Measurements from ENCODE around the gene AIM2. TPM values are rescaled to one million over a fixed set of nuclear protein-coding genes. Genes with fewer than 3 reads are reported as not detected.
"Not testable (repeated sequence)": the region's sequence is repeated elsewhere in the genome, so short reads cannot be mapped to it uniquely, and the experiment has no call there.

Gene AIM2
- total RNA-seq, 4 donors from 2014 or later, result not detected

DNA sequence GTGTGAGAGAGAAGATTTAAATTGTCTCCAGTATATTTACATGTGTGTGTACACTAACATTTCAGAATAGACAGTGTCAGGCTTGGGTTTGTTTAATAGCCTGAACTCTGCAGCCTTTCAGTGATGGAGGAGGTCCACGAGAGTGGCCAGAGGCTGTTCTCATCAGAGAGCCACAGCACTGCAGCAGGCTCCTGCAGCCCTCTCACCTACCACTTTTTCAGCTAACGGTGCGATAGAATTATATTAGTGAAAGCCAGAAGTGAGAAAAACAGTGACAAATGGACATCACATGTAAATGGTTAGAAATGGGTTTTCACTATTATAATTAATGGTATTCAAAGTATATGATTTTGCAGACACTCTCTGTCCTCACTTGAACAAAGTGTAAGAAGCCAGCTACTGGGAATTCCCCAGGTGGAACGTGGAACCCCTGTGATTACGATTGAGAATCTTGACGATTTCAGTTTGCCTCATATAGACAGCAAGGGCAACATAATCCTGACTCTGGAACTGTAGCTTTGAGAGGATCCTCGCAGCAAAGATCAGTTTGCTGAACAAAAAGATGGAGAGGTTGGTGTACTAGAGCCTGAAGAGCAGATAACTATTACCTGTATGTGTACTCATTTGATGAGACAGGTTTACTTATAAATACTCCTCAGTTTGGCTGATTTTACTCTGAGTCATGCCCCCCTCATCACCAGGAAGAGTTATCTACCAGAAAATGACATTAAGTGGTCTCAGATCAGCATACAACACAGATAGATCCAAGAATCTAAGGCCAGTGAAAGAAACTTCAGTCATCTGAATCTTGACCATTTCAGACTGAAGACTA lies 35.5 kb downstream of the AIM2 start:
- H3K27ac ChIP-seq, result no peak overlapping the region
- DNase-seq (no peak), ATAC-seq (no peak)
- intact Hi-C loops (cut with DNase I; ENCODE audit: low total_unique reads), result no loop called here
- no peak overlapping the region for H3K4me3 ChIP-seq
- H3K4me1 ChIP-seq, result no peaks in the 10 kb centered on the region
- H3K9me3 ChIP-seq, result no peaks in the 10 kb centered on the region
- no peak for TF ChIP-seq CTCF (IDR thresholded peaks at IDR 0.05 in 4 of 5, conservative IDR thresholded peaks at IDR 0.05 in 1 of 5)
- TF ChIP-seq POLR2A (IDR thresholded peaks at IDR 0.05), result no peak
- no peaks in the 10 kb centered on the region for H3K27me3 ChIP-seq
- in situ Hi-C loops (cut with MboI; ENCODE audit: low sequenced_read_pairs in 4 of 4), result no loop called here
- H3K36me3 ChIP-seq, result no peaks in the 10 kb centered on the region

- H3K36me3 ChIP-seq, result no peaks in the 10 kb centered on the region
- no peaks in the 10 kb centered on the region for H3K9me3 ChIP-seq
- TF ChIP-seq CTCF (IDR thresholded peaks at IDR 0.05 in 4 of 5, conservative IDR thresholded peaks at IDR 0.05 in 1 of 5) (no peak), POLR2A (IDR thresholded peaks at IDR 0.05) (no peak)
- no peak for DNase-seq
- intact Hi-C loops (cut with DNase I; ENCODE audit: low total_unique reads), result no loop called here
- no peaks in the 10 kb centered on the region for H3K27me3 ChIP-seq
- in situ Hi-C loops (cut with MboI; ENCODE audit: low sequenced_read_pairs in 4 of 4), result no loop called here
- no peak for ATAC-seq
- H3K4me1 ChIP-seq, result no peaks in the 10 kb centered on the region
- no peak overlapping the region for H3K4me3 ChIP-seq
- H3K27ac ChIP-seq, result no peak overlapping the region
Observed at GRCh38 chr1:159040206-159040605, 36.4 kb downstream of the AIM2 start.

DNA sequence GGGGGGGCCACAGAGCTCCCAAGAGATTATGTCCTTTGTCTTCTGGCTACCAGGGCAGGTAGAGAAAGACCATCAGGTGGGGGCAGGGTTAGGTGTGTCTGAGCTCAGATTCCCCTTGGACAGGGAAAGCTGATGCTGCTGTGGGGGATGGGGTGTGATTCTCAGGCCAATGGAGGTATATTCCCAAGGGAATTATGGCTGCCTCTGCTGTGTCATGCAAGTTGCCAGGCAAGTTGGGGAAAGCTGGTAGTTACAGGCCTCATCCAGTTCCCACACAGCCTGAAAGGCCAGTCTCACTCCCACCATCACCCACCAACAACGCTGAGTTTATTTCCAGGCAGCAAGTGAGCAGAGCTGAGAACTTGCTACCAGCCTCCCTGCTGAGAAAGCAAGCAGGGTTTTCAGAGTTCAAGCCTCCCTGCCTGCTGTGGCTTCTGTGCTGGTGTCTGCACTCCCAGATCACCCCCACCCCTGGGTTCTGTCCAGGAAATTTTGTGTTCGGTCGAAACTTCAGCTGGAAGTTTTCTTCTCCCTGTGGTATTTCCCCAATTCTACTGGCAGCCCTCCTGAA lies 45.6 kb downstream of the AIM2 start:
- peaks cover 0 to 9% of the 10 kb centered on the region in 2 donors for H3K4me1 ChIP-seq
- peaks cover 0 to 8% of the 10 kb centered on the region in 2 donors for H3K36me3 ChIP-seq
- H3K9me3 ChIP-seq, result no peaks in the 10 kb centered on the region
- in situ Hi-C loops (cut with MboI; ENCODE audit: low sequenced_read_pairs in 4 of 4) (no loop called here), intact Hi-C loops (cut with DNase I; ENCODE audit: low total_unique reads) (no loop called here)
- H3K27me3 ChIP-seq, result no peaks in the 10 kb centered on the region
- no peak for ATAC-seq
- TF ChIP-seq POLR2A (IDR thresholded peaks at IDR 0.05) (no peak), CTCF (IDR thresholded peaks at IDR 0.05 in 4 of 5, conservative IDR thresholded peaks at IDR 0.05 in 1 of 5) (no peak)
- no peak overlapping the region for H3K4me3 ChIP-seq
- H3K27ac ChIP-seq, result no peak overlapping the region
- no peak for DNase-seq

DNA sequence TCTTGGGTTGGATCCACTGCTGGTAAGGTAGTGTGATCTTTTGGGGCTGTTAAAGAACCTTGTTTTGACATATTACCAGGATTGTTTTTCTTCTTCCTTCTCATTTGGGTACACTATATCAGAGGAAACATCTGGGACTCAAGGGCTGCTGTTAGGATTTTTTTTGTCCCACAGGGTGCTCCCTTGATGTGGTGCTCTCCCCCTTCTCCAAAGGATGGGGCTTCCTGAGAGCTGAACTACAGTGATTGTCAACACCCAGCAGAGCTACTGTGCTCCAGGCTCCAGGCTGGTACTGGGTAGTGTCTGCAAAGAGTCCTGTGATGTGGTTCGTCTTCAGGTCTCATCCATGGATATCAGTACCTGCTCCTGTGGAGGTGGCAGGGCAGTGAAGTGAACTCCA lies 46.3 kb downstream of the AIM2 start:
- in situ Hi-C loops (cut with MboI; ENCODE audit: low sequenced_read_pairs in 4 of 4), result no loop called here
- H3K27me3 ChIP-seq, result no peaks in the 10 kb centered on the region
- DNase-seq (no peak), ATAC-seq (no peak)
- peaks cover 0 to 8% of the 10 kb centered on the region in 2 donors for H3K36me3 ChIP-seq
- no peaks in the 10 kb centered on the region for H3K9me3 ChIP-seq
- intact Hi-C loops (cut with DNase I; ENCODE audit: low total_unique reads), result no loop called here
- TF ChIP-seq POLR2A (IDR thresholded peaks at IDR 0.05) (no peak), CTCF (IDR thresholded peaks at IDR 0.05 in 4 of 5, conservative IDR thresholded peaks at IDR 0.05 in 1 of 5) (no peak)
- H3K27ac ChIP-seq, result no peak overlapping the region
- no peak overlapping the region for H3K4me3 ChIP-seq
- peaks cover 0 to 9% of the 10 kb centered on the region in 2 donors for H3K4me1 ChIP-seq

DNA sequence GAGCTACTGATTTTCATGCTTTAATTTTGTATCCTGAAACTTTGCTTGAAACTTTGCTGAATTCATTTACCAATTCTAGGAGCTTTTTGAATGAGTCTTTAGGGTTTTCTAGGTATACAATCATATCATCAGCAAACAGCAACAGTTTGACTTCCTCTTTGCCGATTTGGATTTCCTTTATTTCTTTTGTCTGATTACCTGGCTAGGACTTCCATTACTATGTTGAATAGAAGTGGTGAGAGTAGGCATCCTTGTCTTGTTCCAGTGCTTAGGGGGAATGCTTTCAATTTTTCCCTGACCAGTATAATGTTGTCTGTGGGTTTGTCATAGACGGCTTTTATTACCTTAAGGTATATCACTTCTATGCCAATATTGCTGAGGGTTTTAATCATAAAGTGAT lies 49.7 kb downstream of the AIM2 start:
- in situ Hi-C loops (cut with MboI; ENCODE audit: low sequenced_read_pairs in 4 of 4); H3K4me1 ChIP-seq; H3K27me3 ChIP-seq; DNase-seq; H3K4me3 ChIP-seq; H3K27ac ChIP-seq; H3K36me3 ChIP-seq; intact Hi-C loops (cut with DNase I; ENCODE audit: low total_unique reads); ATAC-seq; H3K9me3 ChIP-seq: not testable (repeated sequence)

Data from gastrocnemius medialis (tissue), 4 donors.